ENCODE measurements around the gene USP7. TPM values are rescaled to one million over a fixed set of nuclear protein-coding genes. Genes with fewer than 3 reads are reported as not detected.

Gene USP7
- total and polyA plus RNA-seq, 4 donors: 13.7 to 85.6 (median 37.7) TPM

DNA sequence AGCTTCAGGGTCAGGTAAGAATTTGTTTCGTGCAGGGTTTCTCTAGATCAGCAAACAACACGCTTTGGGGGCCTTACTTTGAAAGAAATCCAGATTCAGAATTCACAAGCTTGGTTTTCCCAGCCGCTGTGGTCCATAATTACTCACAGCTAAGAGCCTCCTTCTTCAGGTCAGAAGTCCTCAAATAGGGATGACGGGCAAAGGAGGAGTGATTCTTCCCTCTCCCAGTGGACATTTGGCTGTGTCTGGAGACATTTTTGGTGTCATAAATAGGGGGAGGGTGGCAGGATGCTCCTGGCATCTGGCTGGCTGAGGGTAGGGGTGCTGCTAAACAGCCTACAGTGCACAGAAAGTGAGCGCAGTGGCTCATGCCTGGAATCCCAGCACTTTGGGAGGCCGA lies 48.6 kb upstream of the USP7 start (continued):
- TF ChIP-seq HNF4A (conservative IDR thresholded peaks at IDR 0.05) (no peak), NR2F2 (IDR thresholded peaks at IDR 0.05) (no peak), GABPA (IDR thresholded peaks at IDR 0.05 in 1 of 2, conservative IDR thresholded peaks at IDR 0.05 in 1 of 2) (no peak), EGR1 (IDR thresholded peaks at IDR 0.05; ENCODE audit: low read depth in 2 of 2) (no peak), SP1 (IDR thresholded peaks at IDR 0.05) (no peak), FOXA2 (IDR thresholded peaks at IDR 0.05) (no peak)

DNA sequence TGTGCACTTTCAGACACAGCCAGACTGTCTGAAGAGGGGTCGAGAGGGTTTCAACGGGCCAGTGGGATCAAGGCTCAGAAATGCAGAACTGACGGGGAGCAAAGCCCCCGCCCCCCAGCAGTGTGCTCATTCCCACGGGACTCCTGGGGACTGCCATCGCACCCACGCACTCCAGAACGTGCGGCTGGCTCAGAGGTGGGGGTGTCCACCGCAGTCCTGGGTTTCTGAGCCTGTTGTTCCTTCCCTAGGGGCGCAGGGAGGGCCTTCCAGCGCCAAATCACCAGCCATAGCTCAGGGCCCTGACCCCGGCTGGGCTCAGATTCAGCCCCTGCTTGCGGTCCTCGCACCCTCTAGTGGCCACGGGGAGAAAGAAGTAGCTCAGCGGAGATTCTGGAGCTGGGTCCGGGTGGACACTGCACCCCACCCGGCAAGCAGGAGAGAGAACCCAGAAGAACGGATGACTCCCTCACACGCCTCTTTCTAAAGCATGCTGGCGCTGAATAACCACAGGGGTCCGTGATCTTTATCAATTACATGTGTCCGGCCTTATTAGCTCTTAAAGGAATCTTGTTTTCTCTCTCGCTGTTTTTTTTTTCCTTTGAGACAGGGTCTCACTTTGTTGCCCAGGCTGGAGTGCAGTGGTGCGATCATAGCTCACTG lies 45.0 kb upstream of the USP7 start:
- Histone ChIP-seq H3K27ac (ENCODE audit: low read depth in 1 of 2, low read length in 2 of 2) (no peak overlapping the region), H3K27me3 (ENCODE audit: control insufficient read depth in 4 of 4, insufficient read depth in 4 of 4, low read length in 3 of 4) (no peaks in the 10 kb centered on the region), H3K9ac (ENCODE audit: low read depth in 1 of 2, low read length in 2 of 2) (peak overlapping the region in 1 of 2 donors; percentile 47), H3K4me1 (ENCODE audit: control insufficient read depth in 4 of 4, insufficient read depth in 4 of 4, low read length in 3 of 4) (peaks cover 2 to 12% (median 7%) of the 10 kb centered on the region in 4 donors), H3K36me3 (ENCODE audit: control insufficient read depth in 4 of 4, insufficient read depth in 3 of 4, low read depth in 1 of 4, low read length in 3 of 4) (no peaks in the 10 kb centered on the region), H3K9me3 (ENCODE audit: control insufficient read depth in 4 of 4, low read length in 3 of 4) (no peaks in the 10 kb centered on the region), H3K4me3 (ENCODE audit: low read depth in 1 of 3, low read length in 3 of 3) (peak overlapping the region in 2 of 3 donors; percentile 42)
- 10% methylated on average over 26 of the region's 26 CpGs for WGBS
- TF ChIP-seq HNF4A (conservative IDR thresholded peaks at IDR 0.05) (peak in 1 of 2 donors; percentile 37), RXRA (IDR thresholded peaks at IDR 0.05) (peak; percentile 27 to 62), EGR1 (IDR thresholded peaks at IDR 0.05; ENCODE audit: low read depth in 2 of 2) (no peak), NR2F2 (IDR thresholded peaks at IDR 0.05) (peak; percentile 42), TAF1 (conservative IDR thresholded peaks at IDR 0.05) (no peak), RAD21 (IDR thresholded peaks at IDR 0.05) (peak; percentile 91 to 95)
- TF ChIP-seq, protein P1, sequence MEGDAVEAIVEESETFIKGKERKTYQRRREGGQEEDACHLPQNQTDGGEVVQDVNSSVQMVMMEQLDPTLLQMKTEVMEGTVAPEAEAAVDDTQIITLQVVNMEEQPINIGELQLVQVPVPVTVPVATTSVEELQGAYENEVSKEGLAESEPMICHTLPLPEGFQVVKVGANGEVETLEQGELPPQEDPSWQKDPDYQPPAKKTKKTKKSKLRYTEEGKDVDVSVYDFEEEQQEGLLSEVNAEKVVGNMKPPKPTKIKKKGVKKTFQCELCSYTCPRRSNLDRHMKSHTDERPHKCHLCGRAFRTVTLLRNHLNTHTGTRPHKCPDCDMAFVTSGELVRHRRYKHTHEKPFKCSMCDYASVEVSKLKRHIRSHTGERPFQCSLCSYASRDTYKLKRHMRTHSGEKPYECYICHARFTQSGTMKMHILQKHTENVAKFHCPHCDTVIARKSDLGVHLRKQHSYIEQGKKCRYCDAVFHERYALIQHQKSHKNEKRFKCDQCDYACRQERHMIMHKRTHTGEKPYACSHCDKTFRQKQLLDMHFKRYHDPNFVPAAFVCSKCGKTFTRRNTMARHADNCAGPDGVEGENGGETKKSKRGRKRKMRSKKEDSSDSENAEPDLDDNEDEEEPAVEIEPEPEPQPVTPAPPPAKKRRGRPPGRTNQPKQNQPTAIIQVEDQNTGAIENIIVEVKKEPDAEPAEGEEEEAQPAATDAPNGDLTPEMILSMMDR (IDR thresholded peaks at IDR 0.05; ENCODE audit: low read depth, low read length, missing input control): peak; percentile 77
- TF ChIP-seq, protein P2, sequence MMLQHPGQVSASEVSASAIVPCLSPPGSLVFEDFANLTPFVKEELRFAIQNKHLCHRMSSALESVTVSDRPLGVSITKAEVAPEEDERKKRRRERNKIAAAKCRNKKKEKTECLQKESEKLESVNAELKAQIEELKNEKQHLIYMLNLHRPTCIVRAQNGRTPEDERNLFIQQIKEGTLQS (IDR thresholded peaks at IDR 0.05): no peak
- TF ChIP-seq, protein P3, sequence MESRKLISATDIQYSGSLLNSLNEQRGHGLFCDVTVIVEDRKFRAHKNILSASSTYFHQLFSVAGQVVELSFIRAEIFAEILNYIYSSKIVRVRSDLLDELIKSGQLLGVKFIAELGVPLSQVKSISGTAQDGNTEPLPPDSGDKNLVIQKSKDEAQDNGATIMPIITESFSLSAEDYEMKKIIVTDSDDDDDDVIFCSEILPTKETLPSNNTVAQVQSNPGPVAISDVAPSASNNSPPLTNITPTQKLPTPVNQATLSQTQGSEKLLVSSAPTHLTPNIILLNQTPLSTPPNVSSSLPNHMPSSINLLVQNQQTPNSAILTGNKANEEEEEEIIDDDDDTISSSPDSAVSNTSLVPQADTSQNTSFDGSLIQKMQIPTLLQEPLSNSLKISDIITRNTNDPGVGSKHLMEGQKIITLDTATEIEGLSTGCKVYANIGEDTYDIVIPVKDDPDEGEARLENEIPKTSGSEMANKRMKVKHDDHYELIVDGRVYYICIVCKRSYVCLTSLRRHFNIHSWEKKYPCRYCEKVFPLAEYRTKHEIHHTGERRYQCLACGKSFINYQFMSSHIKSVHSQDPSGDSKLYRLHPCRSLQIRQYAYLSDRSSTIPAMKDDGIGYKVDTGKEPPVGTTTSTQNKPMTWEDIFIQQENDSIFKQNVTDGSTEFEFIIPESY (IDR thresholded peaks at IDR 0.05): no peak
- peak; percentile 81 for DNase-seq (ENCODE audit: low spot score)

DNA sequence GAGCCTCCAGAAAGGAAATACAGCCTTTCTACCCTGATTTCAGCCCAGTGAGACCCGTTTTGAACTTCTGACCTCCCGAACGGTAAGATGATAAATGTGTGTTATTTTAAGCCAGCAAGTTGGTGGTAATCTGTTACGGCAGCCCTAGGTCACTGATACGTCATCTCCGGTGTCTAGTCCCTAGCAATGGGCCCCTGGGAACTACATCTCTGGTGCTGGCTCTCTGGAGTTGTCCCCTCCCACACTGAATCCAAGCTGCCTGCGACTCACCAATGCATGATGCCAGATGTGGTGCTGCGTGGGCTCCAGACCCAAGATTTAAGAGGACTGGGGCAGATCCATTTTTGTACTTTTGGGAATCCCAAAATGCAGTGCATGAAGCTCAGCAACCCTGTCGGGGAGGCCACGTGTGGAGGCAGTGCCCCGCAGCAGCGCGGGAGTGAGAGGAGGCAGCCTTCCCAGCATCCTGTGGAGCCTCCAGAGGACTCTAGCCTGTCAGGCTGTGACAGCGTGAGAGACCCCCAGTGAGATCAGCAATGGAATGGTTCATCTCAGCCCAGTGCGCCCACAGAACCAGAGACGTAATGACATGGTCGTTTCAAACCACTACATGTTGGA lies 43.6 kb upstream of the USP7 start:
- TF ChIP-seq TAF1 (conservative IDR thresholded peaks at IDR 0.05): no peak
- TF ChIP-seq, protein P1 (IDR thresholded peaks at IDR 0.05; ENCODE audit: low read depth, low read length, missing input control): no peak
- Histone ChIP-seq H3K4me3 (ENCODE audit: low read depth in 1 of 3, low read length in 3 of 3) (no peak overlapping the region), H3K27ac (ENCODE audit: low read depth in 1 of 2, low read length in 2 of 2) (no peak overlapping the region), H3K9me3 (ENCODE audit: control insufficient read depth in 4 of 4, low read length in 3 of 4) (no peaks in the 10 kb centered on the region), H3K27me3 (ENCODE audit: control insufficient read depth in 4 of 4, insufficient read depth in 4 of 4, low read length in 3 of 4) (no peaks in the 10 kb centered on the region), H3K9ac (ENCODE audit: low read depth in 1 of 2, low read length in 2 of 2) (no peak overlapping the region), H3K36me3 (ENCODE audit: control insufficient read depth in 4 of 4, insufficient read depth in 3 of 4, low read depth in 1 of 4, low read length in 3 of 4) (no peaks in the 10 kb centered on the region), H3K4me1 (ENCODE audit: control insufficient read depth in 4 of 4, insufficient read depth in 4 of 4, low read length in 3 of 4) (peaks cover 2 to 12% (median 7%) of the 10 kb centered on the region in 4 donors)
- DNase-seq (ENCODE audit: low spot score): no peak
- 86% methylated on average over 17 of the region's 17 CpGs for WGBS
